T-cell (primary cell): ENCODE measurements around the gene QSOX2. TPM values are rescaled to one million over a fixed set of nuclear protein-coding genes. Genes with fewer than 3 reads are reported as not detected.

ENCODE experiments used
- ATAC-seq, 4 experiments: fragments of 200-7000 bp in 3 of 4; fragments of 150-1000 bp in 1 of 4; cut with Tn5 transposase; replicated peaks in 1 of 4; 1 replicate in 3 of 4; 2 replicates in 1 of 4; pipeline ENCODE4 v1.10.0; 2021; ENCODE audit warnings: moderate library complexity in 3 of 4, mild to moderate bottlenecking in 2 of 4, moderate number of reproducible peaks in 1 of 4
- CTCF ChIA-PET, 2 donors: fragments of 300-600 bp; sonication (Branson Sonifier 250); formaldehyde crosslinking; loops; one replicate each; lab custom pipeline; 2022; ENCODE audit warnings: antibody characterized with exemption in 2 of 2; lab: Charles Lee
- POLR2A ChIA-PET, 2 donors: fragments of 300-600 bp; sonication (Branson Sonifier 250); formaldehyde crosslinking; loops; one replicate each; lab custom pipeline; 2022; ENCODE audit warnings: antibody characterized with exemption in 2 of 2; lab: Charles Lee
- DNase-seq, 35 experiments: peaks; one replicate each; pipeline versions ENCODE4 v3.0.0 to v3.0.0-alpha.2; 2013 to 2023
- H3K27ac ChIP-seq: one replicate; pipeline ENCODE4 v1.5.1; 2013; ENCODE audit warnings: low read length
- H3K27me3 ChIP-seq, 2 experiments: replicated peaks in 1 of 2; 1 replicate in 1 of 2; 2 replicates in 1 of 2; pipeline versions ENCODE4 v1.6.1 to v1.7.0; 2013; ENCODE audit warnings: low read length in 1 of 2, mixed read lengths in 1 of 2; ENCODE audit not compliant: control insufficient read depth in 2 of 2, insufficient read depth in 2 of 2; ENCODE audit errors: extremely low read depth in 1 of 2
- H3K36me3 ChIP-seq, 2 donors: 1 replicate in 1 of 2; 2 replicates in 1 of 2; pipeline versions ENCODE4 v1.6.1 to v1.7.0; 2013; ENCODE audit warnings: low read length in 1 of 2; ENCODE audit not compliant: control insufficient read depth in 2 of 2, insufficient read depth in 1 of 2; ENCODE audit errors: extremely low read depth in 1 of 2
- H3K4me1 ChIP-seq, 2 experiments: 1 replicate in 1 of 2; 2 replicates in 1 of 2; pipeline versions ENCODE4 v1.6.1 to v1.7.0; 2013; ENCODE audit warnings: low read length in 2 of 2, mixed read lengths in 1 of 2; ENCODE audit not compliant: insufficient read depth in 2 of 2, control insufficient read depth in 1 of 2; ENCODE audit errors: extremely low read depth in 1 of 2
- H3K4me3 ChIP-seq, 2 donors: 1 replicate in 1 of 2; 2 replicates in 1 of 2; pipeline versions ENCODE4 v1.5.1 to v1.7.0; 2013; ENCODE audit warnings: mild to moderate bottlenecking in 2 of 2, low read length in 1 of 2, moderate library complexity in 1 of 2; ENCODE audit not compliant: control insufficient read depth in 1 of 2; ENCODE audit errors: extremely low read depth in 1 of 2
- H3K9me3 ChIP-seq: 2 replicates; pipeline ENCODE4 v1.7.0; 2013
- H3K27ac Mint-ChIP-seq, 2 donors: one replicate each; pipeline ENCODE4 v1.8.0; 2020 to 2021; ENCODE audit warnings: mild to moderate bottlenecking in 2 of 2, mixed read lengths in 2 of 2
- H3K27me3 Mint-ChIP-seq, 2 donors: one replicate each; pipeline ENCODE4 v1.8.0; 2021 to 2022; ENCODE audit warnings: mixed read lengths in 2 of 2
- H3K36me3 Mint-ChIP-seq: one replicate; pipeline ENCODE4 v1.8.0; 2021; ENCODE audit warnings: mixed read lengths
- H3K4me1 Mint-ChIP-seq, 3 donors: one replicate each; pipeline ENCODE4 v1.8.0; 2020 to 2022; ENCODE audit warnings: mixed read lengths in 3 of 3, mild to moderate bottlenecking in 1 of 3
- H3K4me3 Mint-ChIP-seq, 3 donors: one replicate each; pipeline ENCODE4 v1.8.0; 2020 to 2022; ENCODE audit warnings: mild to moderate bottlenecking in 3 of 3, mixed read lengths in 3 of 3, moderate library complexity in 3 of 3
- H3K9me3 Mint-ChIP-seq, 3 donors: one replicate each; pipeline ENCODE4 v1.8.0; 2020 to 2022; ENCODE audit warnings: mixed read lengths in 3 of 3
- WGBS: methylation state at CpG from one replicate; pipeline ENCODE4 v1.1.5; 2013; ENCODE audit warnings: missing lambda C conversion rate; ENCODE audit not compliant: insufficient coverage; 5-methylcytosine and 5-hydroxymethylcytosine counted together
- total RNA-seq, 35 experiments: library from RNA in 6 of 35; stranded (reverse) in 6 of 35; fragments of 120-200 nt in 1 of 35; gene quantifications; one replicate each; pipeline versions ENCODE4 v1.2.1 to v1.2.4 and lab custom pipeline; 2013 to 2026

The QSOX2 gene
- total RNA-seq, 5 donors from 2014 or later (not counting 1 experiment from before 2014, with no cell fraction given), result 14.1 to 19.4 (median 17.0) TPM

DNA sequence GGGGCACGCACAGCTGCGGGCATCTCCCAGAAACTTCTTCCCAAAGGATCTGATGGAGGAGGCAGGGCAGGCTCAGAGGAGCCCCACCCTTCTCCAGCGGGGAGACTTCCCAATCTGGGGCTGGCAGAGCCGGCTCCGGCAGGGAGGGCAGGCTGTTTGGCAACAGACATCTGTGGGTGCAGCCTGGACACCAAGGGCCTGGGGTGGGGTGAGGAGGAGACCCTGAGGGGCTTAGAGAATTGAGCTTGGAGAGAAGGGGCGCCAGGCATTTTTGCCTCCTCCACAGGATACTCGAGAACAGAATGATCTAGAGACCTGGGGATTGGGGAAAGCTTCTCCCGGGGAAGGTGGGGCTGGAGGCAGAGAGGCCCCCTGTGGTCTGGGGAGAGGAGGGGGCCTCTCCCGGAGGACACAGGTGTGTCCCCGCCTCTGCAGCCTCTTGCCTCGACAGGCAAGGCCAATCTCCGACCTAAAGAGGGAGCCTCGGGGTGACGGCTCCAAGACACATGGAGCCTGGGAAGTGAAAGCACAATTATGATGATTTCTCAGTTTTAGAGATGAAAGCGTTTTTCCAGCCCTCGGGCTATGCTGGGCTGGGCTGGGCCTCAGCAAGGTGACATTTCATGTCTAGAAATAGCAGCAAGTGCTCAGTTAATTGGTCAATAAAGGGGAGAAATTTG, 49.1 kb downstream of the QSOX2 start:
- no peaks in the 10 kb centered on the region for H3K9me3 ChIP-seq
- peaks cover 21 to 60% of the 10 kb centered on the region in 2 donors for H3K27me3 Mint-ChIP-seq
- 0% methylated on average over 6 of the region's 16 CpGs for WGBS
- no peak overlapping the region for H3K27ac ChIP-seq
- H3K4me3 ChIP-seq, result no peak overlapping the region
- H3K36me3 ChIP-seq, result no peaks in the 10 kb centered on the region
- no peaks in the 10 kb centered on the region for H3K4me1 ChIP-seq
- ChIA-PET POLR2A (no interaction called here), CTCF (no interaction called here)
- H3K27ac Mint-ChIP-seq, result peak overlapping the region in 1 of 2 donors; percentile 76
- H3K9me3 Mint-ChIP-seq, result no peaks in the 10 kb centered on the region
- H3K27me3 ChIP-seq, result peaks cover 9 to 85% of the 10 kb centered on the region in 2 experiments
- DNase-seq (no peak), ATAC-seq (no peak)
- peaks cover 0 to 5% (median 4%) of the 10 kb centered on the region in 3 donors for H3K4me1 Mint-ChIP-seq
- H3K36me3 Mint-ChIP-seq, result no peaks in the 10 kb centered on the region
- H3K4me3 Mint-ChIP-seq, result no peak overlapping the region

DNA sequence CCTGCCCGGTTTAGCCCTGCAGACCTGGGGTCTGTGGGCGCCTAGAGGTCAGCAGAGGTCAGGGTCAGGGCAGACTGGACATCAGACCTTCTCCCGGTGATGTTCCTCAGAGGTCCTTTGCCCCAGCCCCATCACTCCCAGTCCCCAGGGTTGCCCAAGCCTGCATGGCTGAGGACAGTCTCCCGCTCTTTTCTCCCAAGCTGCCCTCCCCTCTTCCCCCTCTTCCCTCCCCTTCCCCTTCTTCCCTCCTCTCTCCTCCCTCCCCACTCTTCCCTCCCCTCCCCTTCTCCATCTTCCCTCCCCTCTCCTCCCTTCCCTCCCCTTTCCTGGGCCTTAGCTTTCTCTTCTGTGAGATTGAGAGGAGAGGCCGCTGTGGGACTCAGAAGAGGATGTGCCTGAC, 51.1 kb downstream of the QSOX2 start:
- Histone ChIP-seq H3K36me3 (no peaks in the 10 kb centered on the region), H3K27ac (no peak overlapping the region), H3K9me3 (no peaks in the 10 kb centered on the region), H3K4me1 (no peaks in the 10 kb centered on the region), H3K4me3 (no peak overlapping the region), H3K27me3 (peaks cover 11 to 85% of the 10 kb centered on the region in 2 experiments)
- no peaks in the 10 kb centered on the region for H3K36me3 Mint-ChIP-seq
- POLR2A ChIA-PET, result no interaction called here
- DNase-seq, result no peak
- H3K9me3 Mint-ChIP-seq, result no peaks in the 10 kb centered on the region
- no peak for ATAC-seq
- 5% methylated on average over 5 of the region's 5 CpGs for WGBS
- no peak overlapping the region for H3K4me3 Mint-ChIP-seq
- H3K4me1 Mint-ChIP-seq, result peaks cover 0 to 5% (median 4%) of the 10 kb centered on the region in 3 donors
- peaks cover 26 to 59% of the 10 kb centered on the region in 2 donors for H3K27me3 Mint-ChIP-seq
- no peak overlapping the region for H3K27ac Mint-ChIP-seq
- CTCF ChIA-PET, result no interaction called here

DNA sequence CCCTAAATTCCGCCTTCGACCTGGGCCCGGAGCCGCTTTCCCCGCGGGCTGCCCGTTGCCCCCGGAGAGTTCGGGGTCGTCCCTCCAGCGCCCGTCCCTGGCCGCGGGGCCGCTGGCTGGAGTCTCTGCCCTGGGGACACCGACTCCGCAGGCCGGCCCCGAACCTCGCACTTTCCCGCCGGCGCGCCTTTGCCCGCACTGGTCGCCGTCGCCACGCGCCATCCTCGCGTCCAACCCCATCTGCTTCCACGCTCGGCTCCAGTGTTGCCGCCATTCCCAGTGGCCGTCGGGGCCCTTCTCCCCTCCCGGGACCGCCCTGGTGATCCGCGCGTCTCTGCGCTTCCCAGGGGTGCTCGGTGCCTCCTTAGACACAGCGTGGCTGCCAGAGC, 51.7 kb downstream of the QSOX2 start:
- Mint-ChIP-seq H3K9me3 (no peaks in the 10 kb centered on the region), H3K4me3 (no peak overlapping the region), H3K27me3 (peaks cover 26 to 56% of the 10 kb centered on the region in 2 donors), H3K27ac (no peak overlapping the region), H3K4me1 (peaks cover 0 to 5% (median 4%) of the 10 kb centered on the region in 3 donors), H3K36me3 (no peaks in the 10 kb centered on the region)
- DNase-seq, result no peak
- no peaks in the 10 kb centered on the region for H3K36me3 ChIP-seq
- no peaks in the 10 kb centered on the region for H3K9me3 ChIP-seq
- H3K27me3 ChIP-seq, result peaks cover 11 to 87% of the 10 kb centered on the region in 2 experiments
- ChIA-PET POLR2A (no interaction called here), CTCF (no interaction called here)
- H3K4me3 ChIP-seq, result no peak overlapping the region
- no peak overlapping the region for H3K27ac ChIP-seq
- WGBS, result 8% methylated on average over 39 of the region's 45 CpGs
- ATAC-seq, result no peak
- no peaks in the 10 kb centered on the region for H3K4me1 ChIP-seq

DNA sequence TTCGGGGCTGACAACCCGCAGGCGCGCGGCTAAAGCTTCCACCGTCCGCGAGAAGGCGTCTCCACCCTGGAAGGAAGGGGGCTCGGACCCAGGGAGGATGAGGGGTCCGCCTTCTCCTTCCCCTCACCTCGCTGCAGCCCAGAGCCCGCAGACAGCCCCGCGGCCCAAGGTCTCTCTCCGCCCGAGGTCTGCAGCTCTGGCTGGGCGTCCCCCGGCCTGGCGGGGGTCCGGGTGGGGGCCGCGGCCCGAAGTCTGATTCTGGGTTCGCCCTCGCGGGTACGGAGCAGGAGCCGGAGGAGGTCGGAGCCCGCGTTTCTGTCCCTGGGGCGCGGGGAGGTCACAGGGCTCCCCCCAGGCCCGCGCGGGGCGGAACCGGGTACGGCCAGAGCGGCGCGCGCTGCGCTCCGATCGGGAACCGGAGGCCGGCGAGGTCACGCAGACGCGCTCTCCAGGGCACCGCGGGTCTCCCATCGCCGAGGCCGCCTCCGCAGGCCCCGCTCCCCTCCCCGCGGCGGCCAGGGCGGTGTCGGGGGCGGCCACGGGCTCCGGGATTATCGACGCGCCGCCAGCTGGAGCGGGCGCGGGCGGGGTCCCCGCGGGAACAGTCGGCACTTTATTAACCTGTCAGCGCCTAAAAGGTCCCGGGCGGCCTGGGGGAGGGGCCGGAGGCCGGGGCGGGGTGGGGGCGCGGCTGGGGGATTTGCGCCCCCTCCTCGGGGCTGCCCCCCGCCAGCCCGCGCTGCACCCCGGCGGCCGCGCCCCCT, 52.3 kb downstream of the QSOX2 start:
- Histone ChIP-seq H3K9me3 (no peaks in the 10 kb centered on the region), H3K27me3 (peaks cover 11 to 89% of the 10 kb centered on the region in 2 experiments), H3K4me1 (no peaks in the 10 kb centered on the region), H3K36me3 (no peaks in the 10 kb centered on the region), H3K4me3 (no peak overlapping the region), H3K27ac (no peak overlapping the region)
- ATAC-seq, result no peak
- Mint-ChIP-seq H3K36me3 (no peaks in the 10 kb centered on the region), H3K27me3 (peaks cover 26 to 53% of the 10 kb centered on the region in 2 donors), H3K9me3 (no peaks in the 10 kb centered on the region), H3K4me3 (no peak overlapping the region), H3K27ac (no peak overlapping the region), H3K4me1 (peaks cover 0 to 5% (median 4%) of the 10 kb centered on the region in 3 donors)
- no peak for DNase-seq
- ChIA-PET POLR2A (no interaction called here), CTCF (interaction anchor here in 1 of 2 donors (0.6 kb wide), 1 partner anchor 14 kb away, joined by 6 read pairs; no protein-coding TSS in a partner anchor)
- WGBS, result 9% methylated on average over 87 of the region's 96 CpGs

- Mint-ChIP-seq H3K4me1 (peaks cover 0 to 5% (median 4%) of the 10 kb centered on the region in 3 donors), H3K27me3 (peaks cover 26 to 52% of the 10 kb centered on the region in 2 donors), H3K27ac (no peak overlapping the region), H3K36me3 (no peaks in the 10 kb centered on the region), H3K9me3 (no peaks in the 10 kb centered on the region), H3K4me3 (no peak overlapping the region)
- Histone ChIP-seq H3K27ac (no peak overlapping the region), H3K27me3 (peaks cover 6 to 89% of the 10 kb centered on the region in 2 experiments), H3K4me1 (no peaks in the 10 kb centered on the region), H3K36me3 (no peaks in the 10 kb centered on the region), H3K4me3 (no peak overlapping the region), H3K9me3 (no peaks in the 10 kb centered on the region)
- CTCF ChIA-PET, result no interaction called here
- ATAC-seq (no peak), DNase-seq (no peak)
- WGBS, result 4% methylated on average over 43 of the region's 51 CpGs
- POLR2A ChIA-PET, result no interaction called here
Observed at GRCh38 chr9:136192289-136193126, 53.1 kb downstream of the QSOX2 start.

GRCh38 chr9:136191960-136192286, 53.7 kb downstream of the QSOX2 start:
- Mint-ChIP-seq H3K27me3 (peaks cover 29 to 56% of the 10 kb centered on the region in 2 donors), H3K4me3 (no peak overlapping the region), H3K9me3 (no peaks in the 10 kb centered on the region), H3K4me1 (peaks cover 0 to 5% (median 4%) of the 10 kb centered on the region in 3 donors), H3K27ac (no peak overlapping the region), H3K36me3 (no peaks in the 10 kb centered on the region)
- POLR2A ChIA-PET, result no interaction called here
- no peak overlapping the region for H3K27ac ChIP-seq
- H3K9me3 ChIP-seq, result no peaks in the 10 kb centered on the region
- DNase-seq, result no peak
- CTCF ChIA-PET, result no interaction called here
- no peaks in the 10 kb centered on the region for H3K36me3 ChIP-seq
- ATAC-seq, result no peak
- H3K27me3 ChIP-seq, result peaks cover 6 to 89% of the 10 kb centered on the region in 2 experiments
- H3K4me1 ChIP-seq, result no peaks in the 10 kb centered on the region
- H3K4me3 ChIP-seq, result no peak overlapping the region
- 7% methylated on average over 6 of the region's 9 CpGs for WGBS
